GM19025 (cell line): ENCODE results near the gene FAM151A.

Experiments used
- ATAC-seq: cut with Tn5 transposase; IDR thresholded peaks from one replicate; pipeline ENCODE4 v1.9.1; 2021; ENCODE audit warnings: mild to moderate bottlenecking, low read depth, moderate library complexity; ENCODE audit not compliant: unreplicated experiment

The FAM151A gene

DNA sequence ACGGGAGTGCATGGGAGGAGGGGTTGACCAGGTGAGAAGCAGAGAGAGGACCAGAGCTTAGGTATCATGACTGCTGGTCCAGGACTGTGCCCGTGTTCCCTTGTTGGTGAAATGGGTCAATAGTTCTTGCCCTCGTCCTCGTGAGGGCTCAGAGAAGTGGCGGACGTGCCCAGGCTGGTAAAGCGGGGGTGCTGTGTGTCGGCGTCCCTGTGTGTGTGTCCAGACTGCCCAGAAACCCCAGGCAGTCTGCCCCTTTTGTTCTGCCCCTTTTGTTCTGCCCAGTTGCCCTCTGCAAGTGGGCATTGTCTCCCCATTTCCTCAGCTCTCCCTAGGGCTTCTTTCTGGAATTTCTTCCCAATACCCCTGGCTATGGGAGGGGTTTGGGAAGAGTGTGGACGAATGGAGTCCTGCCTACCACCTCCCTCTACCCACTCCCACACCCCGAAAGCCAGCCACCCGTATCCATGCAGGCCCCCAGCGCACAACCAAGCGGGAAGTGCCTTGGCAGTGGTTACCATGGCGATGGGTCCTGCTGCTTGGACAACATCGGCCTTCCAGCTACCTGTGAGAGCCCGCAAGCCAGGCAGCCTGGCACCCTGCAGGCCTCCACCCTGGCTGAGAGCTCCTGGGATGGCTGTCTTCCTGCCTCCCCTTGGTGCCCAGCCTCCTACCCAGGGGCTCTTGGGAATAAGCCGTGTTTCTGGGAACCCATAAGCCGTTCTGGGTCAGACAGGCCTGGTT, 40.6 kb downstream of the FAM151A start:
- no peak for ATAC-seq

DNA sequence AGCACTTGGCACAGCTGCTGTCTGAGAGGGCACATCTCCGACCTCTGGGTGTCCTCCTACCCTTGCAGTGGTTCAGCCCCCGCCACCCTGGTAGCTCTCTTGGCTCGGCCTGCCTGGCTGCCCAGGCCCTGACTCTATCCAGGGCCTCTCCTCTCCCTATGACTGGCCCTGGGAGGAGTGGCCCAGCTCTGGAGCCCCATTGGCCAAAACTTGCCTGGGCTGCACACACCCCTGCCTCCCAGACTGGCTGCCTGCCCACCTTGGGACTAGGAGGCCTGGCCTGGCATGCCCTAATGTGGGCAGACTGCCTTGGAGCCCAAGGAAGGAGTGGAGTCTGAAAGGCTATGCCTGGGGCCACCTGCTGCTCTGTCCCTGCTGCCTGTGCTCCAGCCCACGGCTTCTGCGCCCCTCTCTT, 41.7 kb downstream of the FAM151A start:
- ATAC-seq, result no peak

GRCh38 chr1:54580856-54581550, 42.3 kb downstream of the FAM151A start:
- ATAC-seq, result no peak

DNA sequence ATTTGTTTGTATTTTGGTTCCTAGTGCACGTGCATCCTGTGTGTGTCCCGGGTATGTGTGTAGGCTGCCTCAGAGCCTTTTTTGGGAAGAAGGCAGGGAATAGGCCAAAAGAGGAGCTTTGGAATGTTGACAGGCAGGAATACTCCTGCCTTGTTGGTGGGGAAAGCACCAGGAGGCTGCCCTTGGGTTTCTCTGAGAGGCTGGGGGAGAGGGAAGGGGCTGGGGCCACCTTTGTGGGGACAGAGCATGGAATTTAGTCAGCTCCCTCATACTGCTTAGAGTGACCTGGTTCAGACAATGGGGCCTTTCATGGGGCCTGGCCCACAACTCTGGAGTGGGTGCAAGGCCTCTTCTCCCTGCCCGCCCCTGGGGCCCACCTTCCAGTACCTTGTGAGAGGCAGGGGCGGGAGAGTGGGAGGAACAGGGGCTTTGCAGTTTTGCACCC, 44.0 kb downstream of the FAM151A start:
- ATAC-seq, result no peak

- no peak for ATAC-seq
These were observed 45.7 kb downstream of the FAM151A start for GRCh38 chr1:54577612-54578011.

DNA sequence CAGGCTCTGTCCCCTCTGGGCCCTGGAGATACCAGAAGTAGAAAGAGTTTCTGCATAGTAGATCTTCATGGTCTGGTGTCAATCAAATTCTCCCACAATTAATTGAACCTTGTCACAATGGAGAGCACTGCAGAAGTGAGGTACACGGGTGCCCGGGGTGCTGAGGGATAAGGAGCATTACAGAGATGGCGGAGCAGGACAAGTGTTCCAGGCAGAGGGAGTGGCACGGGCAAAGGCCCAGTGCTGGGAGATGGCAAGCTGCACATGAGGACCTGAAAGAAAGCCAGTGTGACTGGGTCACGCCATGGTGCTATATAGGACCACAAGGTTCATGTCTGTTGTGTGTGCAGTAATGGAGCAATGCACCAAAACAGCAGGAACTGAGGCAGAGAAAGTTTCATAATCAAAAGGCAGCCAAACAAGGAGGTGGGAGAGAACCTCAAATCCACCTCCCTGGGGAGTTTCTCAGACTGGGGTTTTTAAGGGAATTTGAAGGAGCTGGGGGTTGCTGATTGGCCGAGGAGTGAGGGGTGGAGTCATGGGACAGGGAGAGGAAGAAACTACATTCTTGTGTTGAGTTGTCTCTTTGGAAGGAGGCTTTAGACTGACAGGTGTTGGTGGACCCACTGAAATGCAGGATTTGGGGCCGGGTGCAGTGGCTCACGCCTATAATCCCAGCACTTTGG, 47.6 kb downstream of the FAM151A start:
- no peak for ATAC-seq

GRCh38 chr1:54575161-54575560, 48.2 kb downstream of the FAM151A start:
- no peak for ATAC-seq

GRCh38 chr1:54574158-54574778, 49.1 kb downstream of the FAM151A start:
- no peak for ATAC-seq

- ATAC-seq, result no peak
These were observed 50.8 kb downstream of the FAM151A start for GRCh38 chr1:54572542-54572850.

DNA sequence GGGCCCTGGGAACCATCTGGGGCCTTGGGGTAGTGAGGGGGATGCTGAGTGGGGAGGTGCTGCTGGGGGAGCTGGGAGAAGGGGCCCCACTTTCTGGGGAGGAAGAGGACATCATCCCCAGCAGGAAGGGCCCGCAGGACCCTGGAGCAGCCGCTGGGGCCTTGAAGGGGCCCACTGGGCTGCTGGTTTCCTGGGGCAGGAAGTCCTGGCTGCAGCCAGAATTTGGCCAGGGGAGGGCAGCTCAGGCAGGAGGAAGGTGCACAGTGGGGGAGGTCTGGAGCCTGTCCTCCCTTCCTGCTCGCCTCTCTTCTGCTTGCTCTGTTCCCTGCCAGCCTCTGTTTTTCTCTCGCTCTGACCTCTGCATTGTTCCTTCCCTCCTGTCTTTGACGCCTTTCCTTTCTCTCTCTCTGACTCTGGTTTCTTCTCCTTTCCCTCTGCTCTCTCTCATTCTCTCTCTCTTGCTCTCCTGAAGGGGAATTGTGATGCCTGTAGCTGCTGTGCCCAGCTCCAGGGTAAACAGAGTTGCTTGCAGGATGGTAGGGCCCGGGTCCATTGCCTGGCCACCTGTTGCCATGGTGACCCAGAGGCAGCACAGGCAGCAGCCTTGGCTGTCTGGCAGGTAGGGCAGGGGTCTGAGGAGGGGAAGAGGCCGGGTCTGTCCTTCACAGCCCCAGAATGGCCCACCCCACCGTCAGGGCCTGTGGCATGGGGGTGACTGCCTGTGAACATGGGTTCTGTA, 51.4 kb downstream of the FAM151A start:
- ATAC-seq, result no peak

DNA sequence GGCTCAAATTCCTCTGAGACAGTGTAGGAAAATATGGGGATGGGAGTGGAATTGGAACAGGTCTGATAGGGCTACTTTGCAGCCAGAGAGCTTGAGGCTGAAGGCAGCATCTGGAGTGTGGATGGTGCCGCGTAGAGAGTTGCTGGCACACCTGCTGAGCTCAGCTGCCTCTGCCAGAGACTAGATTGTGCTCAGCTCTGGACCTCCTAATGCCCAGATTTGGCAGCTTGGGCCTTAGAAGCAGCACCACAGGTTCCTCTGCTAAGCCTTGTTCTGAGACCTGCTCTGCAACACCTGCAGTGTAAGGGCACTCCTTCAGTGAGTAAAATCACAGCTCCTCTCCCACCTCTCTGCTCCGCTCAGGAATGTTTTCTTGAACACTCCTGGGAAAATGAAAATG, 52.0 kb downstream of the FAM151A start:
- no peak for ATAC-seq

DNA sequence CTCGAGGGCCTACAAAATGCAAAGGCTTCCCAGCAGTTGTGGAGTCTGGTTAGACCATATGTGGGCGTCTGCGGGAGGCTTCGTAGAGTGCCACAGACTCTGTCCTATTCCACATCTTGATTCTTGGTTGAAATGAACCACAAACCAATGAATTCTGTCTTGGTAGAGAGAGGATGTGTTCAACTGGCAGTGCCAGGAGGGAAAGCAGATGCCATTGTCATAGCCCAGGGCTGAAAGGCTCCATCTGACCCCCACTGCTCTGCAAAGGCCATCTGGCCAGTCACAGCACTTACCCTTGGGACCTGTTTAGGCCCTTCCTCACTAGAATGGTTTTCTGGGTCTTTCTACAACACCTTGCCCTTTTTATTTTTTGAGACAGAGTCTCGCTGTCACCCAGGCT, 53.2 kb downstream of the FAM151A start:
- no peak for ATAC-seq

DNA sequence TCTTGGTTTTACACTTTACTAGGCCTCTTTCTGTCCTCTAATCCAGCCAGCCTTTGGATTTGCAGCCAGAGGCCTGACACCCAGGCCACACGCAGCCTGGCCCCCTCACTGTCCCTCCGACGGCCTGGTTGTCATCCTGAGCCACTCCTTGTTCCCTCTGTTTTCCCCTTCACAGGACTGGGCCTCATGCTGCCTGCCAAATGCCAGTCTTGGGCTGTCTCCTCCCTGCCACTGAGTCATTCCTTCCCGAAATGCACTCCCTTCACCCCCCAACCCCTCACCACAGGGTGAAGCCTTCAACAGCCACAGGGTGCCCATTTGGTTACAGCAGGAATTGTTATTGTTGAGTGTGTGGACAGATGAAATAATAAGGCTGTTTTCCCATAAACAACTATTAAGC, 54.0 kb downstream of the FAM151A start:
- no peak for ATAC-seq

DNA sequence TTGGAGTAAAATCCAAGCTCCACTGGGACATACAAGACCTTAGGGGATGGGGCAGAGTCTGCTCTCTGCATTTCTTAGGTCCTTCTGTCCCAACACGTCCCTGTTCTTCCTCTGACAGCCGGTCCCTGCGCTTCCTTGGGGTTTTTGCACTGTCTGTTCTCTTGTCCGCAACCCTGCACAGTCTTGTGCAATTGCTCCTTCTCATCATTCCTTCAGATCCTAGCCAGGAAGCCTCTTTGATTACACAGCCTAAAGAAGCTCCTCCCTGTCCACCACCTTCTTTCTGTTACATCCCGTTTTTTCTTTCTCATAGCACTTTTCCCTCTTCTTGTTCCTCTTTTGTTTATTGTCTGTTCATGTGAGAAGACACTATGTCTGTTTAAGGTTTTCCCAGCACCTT, 55.4 kb downstream of the FAM151A start:
- no peak for ATAC-seq

DNA sequence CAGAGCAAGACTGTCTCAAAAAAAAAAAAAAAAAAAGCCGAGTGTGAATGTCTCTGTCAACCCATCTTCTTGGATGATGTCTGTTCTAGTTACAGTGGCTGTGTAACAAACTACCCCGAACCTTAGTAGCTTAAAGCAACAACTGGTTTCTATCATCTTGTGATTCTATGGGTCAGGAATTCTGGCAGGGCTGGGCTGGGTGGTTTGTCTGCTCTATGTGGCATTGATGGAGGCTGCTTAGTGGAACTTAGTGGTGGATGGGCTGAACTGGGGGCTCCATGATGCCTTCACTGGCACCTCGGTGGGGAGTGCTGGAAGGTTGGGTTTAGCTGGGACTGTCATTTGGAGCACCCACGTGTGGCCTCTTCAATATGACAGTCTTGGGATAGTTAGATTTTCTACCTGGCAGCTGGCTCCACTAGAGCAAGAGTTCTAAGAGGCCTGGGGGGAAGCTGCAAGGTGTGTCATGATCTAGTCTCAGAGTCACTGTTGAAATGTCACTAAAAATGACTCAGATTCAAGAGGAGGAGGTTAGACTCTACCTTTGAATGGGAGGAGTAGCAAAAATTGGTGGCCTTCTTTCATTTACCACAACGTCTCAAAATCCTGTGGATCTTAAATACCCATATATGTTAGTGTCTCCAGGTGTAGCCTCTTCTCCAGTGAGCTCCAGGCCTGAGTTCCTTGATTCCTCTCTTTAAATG, 56.7 kb downstream of the FAM151A start:
- no peak for ATAC-seq

- no peak for ATAC-seq
These were observed 58.2 kb downstream of the FAM151A start for GRCh38 chr1:54565113-54565501.

- ATAC-seq, result no peak
These were observed 58.8 kb downstream of the FAM151A start for GRCh38 chr1:54564312-54565112.

GRCh38 chr1:54559771-54560231, 63.5 kb downstream of the FAM151A start:
- ATAC-seq, result no peak
